Measurements from ENCODE around the gene NCF4.

DNA sequence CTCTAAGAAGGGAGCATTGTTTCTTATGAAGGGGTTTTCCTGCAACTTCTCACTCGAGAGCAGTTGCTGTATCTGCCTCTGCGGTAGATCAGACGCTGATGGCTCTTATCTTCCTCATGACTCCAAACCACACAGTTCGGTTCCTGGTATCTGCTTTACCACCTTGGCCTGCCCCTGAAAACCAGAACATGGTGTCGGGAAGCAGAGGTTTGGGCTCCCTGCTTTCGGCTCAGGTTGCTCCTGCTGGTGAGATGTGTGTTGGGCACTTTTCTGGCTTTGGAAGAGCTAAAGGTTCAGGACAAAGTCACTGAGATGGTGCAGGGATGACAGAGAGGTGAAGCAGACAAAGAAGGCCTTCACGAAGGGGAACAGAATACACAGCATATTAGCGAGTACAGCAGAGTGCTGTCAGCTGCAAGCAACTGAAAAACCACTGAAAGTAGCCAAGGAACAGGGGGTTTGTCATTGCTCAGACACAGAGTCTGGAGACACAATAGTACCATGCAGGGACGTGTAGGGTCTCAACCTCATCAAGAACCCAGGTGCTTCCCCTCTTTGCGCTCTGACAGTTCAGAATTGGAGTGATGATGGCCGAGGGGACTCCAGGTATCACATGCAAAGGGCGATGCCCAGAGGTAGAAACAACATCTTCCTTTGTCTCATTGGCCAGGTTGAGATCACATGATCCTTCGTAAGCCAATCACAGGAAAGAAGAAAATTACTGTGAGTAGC lies 40.8 kb downstream of the NCF4 start:
- TF ChIP-seq, protein P1, sequence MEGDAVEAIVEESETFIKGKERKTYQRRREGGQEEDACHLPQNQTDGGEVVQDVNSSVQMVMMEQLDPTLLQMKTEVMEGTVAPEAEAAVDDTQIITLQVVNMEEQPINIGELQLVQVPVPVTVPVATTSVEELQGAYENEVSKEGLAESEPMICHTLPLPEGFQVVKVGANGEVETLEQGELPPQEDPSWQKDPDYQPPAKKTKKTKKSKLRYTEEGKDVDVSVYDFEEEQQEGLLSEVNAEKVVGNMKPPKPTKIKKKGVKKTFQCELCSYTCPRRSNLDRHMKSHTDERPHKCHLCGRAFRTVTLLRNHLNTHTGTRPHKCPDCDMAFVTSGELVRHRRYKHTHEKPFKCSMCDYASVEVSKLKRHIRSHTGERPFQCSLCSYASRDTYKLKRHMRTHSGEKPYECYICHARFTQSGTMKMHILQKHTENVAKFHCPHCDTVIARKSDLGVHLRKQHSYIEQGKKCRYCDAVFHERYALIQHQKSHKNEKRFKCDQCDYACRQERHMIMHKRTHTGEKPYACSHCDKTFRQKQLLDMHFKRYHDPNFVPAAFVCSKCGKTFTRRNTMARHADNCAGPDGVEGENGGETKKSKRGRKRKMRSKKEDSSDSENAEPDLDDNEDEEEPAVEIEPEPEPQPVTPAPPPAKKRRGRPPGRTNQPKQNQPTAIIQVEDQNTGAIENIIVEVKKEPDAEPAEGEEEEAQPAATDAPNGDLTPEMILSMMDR (conservative IDR thresholded peaks at IDR 0.05; ENCODE audit: low read depth, low read length) = no peak
- TF ChIP-seq MAZ (IDR thresholded peaks at IDR 0.05; ENCODE audit: borderline replicate concordance, low read depth, low read length) (no peak), SMC3 (IDR thresholded peaks at IDR 0.05; ENCODE audit: low read depth, low read length) (no peak), POLR2A (IDR thresholded peaks at IDR 0.05; ENCODE audit: low read depth, low read length) (no peak), MAFK (IDR thresholded peaks at IDR 0.05; ENCODE audit: low read depth, low read length) (no peak)

All from IMR-90 (cell line).